ENCODE measurements around the gene DTNA. TPM values are rescaled to one million over a fixed set of nuclear protein-coding genes. Genes with fewer than 3 reads are reported as not detected.
"Not testable (repeated sequence)": the region's sequence is repeated elsewhere in the genome, so short reads cannot be mapped to it uniquely, and the experiment has no call there.

The DTNA gene
- polyA plus RNA-seq, 6 donors from 2014 or later, result not detected

DNA sequence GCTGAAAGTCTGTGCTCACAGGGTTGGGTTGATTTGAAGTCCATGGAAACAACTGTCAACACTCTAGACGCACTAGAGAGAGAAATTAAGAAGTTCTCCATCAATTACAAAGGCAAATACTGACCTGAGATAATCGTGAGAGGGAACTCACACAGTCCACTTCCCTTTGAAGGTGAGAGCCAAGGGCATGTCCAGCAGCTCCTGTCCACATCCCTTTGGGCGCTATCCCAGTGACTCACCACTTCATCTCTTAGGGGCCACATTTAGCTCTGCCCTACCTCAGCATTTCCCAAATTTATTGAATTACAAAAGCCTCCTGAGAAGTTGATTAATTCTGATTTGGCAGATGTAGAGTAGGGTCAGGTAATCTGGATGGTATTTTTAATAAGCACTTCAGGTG is 182.3 kb downstream of the DTNA start:
- H3K9me3 Mint-ChIP-seq, result peaks cover 5 to 20% (median 11%) of the 10 kb centered on the region in 7 donors
- no peaks in the 10 kb centered on the region for H3K4me1 Mint-ChIP-seq
- peaks cover 11 to 36% (median 23%) of the 10 kb centered on the region in 3 donors for H3K27me3 Mint-ChIP-seq
- no peak overlapping the region for H3K27ac Mint-ChIP-seq
- ATAC-seq (ENCODE audit: low read depth in 2 of 2) (no peak), DNase-seq (no peak)
- H3K4me3 Mint-ChIP-seq, result no peak overlapping the region
- H3K36me3 Mint-ChIP-seq, result peaks cover 5 to 9% of the 10 kb centered on the region in 2 donors

DNA sequence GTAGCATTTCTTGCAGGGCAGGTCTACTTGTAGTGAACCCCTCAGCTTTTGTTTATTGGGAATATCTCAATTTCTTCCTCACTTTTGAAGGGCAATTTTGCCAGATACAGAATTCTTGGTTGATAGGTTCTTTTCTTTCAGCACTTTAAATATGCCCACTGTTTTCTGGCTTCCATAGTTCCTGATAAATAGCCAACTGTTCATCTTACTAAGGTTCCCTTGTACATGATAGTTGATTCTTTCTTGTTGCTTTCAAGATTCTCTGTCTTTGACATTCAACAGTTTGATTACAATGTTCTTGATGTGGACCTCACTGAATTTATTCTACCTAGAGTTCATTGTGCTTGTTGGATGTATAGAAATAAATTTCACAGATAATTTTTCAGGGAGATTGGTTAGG is 183.1 kb downstream of the DTNA start:
- peaks cover 11 to 36% (median 23%) of the 10 kb centered on the region in 3 donors for H3K27me3 Mint-ChIP-seq
- H3K4me3 Mint-ChIP-seq, result no peak overlapping the region
- H3K27ac Mint-ChIP-seq, result peak overlapping the region in 1 of 6 donors; percentile 6
- peaks cover 5 to 9% of the 10 kb centered on the region in 2 donors for H3K36me3 Mint-ChIP-seq
- H3K4me1 Mint-ChIP-seq, result no peaks in the 10 kb centered on the region
- peaks cover 5 to 20% (median 11%) of the 10 kb centered on the region in 7 donors for H3K9me3 Mint-ChIP-seq
- DNase-seq, result no peak
- no peak for ATAC-seq (ENCODE audit: low read depth in 2 of 2)

DNA sequence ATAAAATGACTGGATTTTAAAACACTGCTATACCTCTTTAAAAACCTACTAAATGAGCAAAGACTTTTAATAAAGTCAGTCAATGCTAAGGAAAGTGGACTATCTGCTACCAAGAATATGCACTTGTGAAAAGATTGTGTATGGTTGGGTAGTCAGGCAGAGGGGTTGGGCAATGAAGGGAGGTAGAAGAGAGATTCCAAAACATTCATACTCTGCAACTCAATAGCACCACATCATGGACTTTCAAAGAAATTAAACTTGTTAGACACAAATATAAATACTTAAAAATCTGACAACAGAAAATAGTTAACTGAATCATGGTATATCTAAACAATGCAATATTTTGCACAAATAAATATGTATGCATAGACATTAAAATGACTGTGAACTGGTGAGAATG is 191.2 kb downstream of the DTNA start:
- no peak for ATAC-seq (ENCODE audit: low read depth in 2 of 2)
- H3K4me3 Mint-ChIP-seq, result no peak overlapping the region
- no peaks in the 10 kb centered on the region for H3K36me3 Mint-ChIP-seq
- DNase-seq, result no peak
- peaks cover 0 to 16% (median 2%) of the 10 kb centered on the region in 7 donors for H3K9me3 Mint-ChIP-seq
- H3K4me1 Mint-ChIP-seq, result peaks cover 0 to 2% (median 0%) of the 10 kb centered on the region in 3 donors
- H3K27me3 Mint-ChIP-seq, result peaks cover 0 to under 1% (median under 1%) of the 10 kb centered on the region in 3 donors
- no peak overlapping the region for H3K27ac Mint-ChIP-seq

DNA sequence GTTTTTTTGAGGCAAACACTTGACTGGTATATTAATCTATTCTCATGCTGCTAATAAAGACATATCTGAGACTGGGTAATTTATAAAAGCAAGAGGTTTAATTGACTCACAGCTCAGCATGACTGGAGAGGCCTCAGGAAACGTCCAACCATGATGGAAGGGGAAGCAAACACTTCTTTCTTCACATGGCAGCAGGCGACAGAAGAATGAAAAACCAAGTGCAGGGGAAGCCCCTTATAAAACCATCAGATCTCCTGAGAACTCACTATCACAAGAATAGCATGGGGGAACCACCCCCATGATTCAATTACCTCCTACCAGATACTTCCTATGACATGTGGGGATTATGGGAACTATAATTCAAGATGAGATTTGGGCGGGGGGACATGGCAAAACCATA is 194.9 kb downstream of the DTNA start:
- no peak overlapping the region for H3K4me3 Mint-ChIP-seq
- no peak for ATAC-seq (ENCODE audit: low read depth in 2 of 2)

DNA sequence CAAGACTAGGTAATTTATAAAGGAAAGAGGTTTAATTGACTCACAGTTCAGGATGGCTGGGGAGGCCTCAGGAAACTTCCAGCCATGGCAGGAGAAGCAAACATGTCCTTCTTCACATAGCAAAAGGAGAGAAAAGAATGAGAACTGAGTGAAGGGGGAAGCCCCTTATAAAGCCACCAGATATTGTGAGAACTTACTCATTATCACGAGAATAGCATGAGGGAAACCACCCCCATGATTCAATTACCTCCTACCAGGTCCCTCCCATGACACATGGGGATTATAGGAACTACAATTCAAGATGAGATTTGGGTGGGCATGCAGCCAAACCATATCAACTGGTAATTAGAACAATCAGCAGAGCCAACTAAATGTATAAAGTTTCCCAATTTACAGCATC is 196.9 kb downstream of the DTNA start:
- H3K36me3 Mint-ChIP-seq; H3K27me3 Mint-ChIP-seq; ATAC-seq (ENCODE audit: low read depth in 2 of 2); DNase-seq; H3K4me1 Mint-ChIP-seq; H3K4me3 Mint-ChIP-seq; H3K27ac Mint-ChIP-seq: not testable (repeated sequence)
- peaks cover 5 to 32% (median 11%) of the 10 kb centered on the region in 7 donors for H3K9me3 Mint-ChIP-seq

More for the DNA sequence above, 194.9 kb downstream of the DTNA start:
- Mint-ChIP-seq H3K36me3 (peaks cover 0 to 4% of the 10 kb centered on the region in 2 donors), H3K27me3 (peaks cover 0 to 7% (median 6%) of the 10 kb centered on the region in 3 donors), H3K9me3 (peaks cover 5 to 32% (median 11%) of the 10 kb centered on the region in 7 donors), H3K27ac (no peak overlapping the region), H3K4me1 (peaks cover 0 to 2% (median 0%) of the 10 kb centered on the region in 3 donors)
- no peak for DNase-seq

DNA sequence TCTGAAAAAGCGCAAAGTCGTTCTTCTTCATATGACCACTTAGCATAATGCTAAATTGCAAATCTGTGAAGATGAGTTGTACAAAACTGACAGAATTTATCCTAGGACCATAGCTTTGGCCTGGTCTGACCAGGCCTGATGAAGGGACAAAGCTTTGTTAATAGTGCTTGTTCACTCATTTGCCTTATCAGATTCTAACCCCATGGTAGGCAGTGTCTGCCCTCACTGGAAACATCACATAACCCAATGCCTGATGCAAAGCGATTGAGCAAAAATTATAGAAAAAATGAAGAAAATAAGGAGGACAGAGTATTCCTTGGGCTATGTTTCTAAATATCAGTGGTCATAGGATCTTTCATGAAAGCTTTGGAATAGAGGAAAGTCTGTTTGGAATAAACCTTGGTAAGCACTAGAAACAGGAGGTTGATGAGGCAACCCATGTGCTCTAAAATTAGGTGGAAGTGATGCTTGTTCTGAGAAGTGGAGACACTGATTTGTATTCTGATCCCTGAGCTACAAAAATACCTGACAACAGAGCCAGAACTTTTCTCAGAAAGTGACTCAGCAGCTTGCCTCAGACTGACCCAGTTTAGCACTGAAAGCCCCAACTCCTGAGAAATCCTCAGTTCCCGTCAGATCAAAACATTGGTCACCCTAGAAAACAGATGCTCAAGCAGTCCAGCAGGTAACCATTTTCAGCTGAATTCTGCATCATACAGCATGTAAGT is 199.7 kb downstream of the DTNA start:
- Mint-ChIP-seq H3K27me3 (peaks cover 0 to 8% (median 7%) of the 10 kb centered on the region in 3 donors), H3K27ac (no peak overlapping the region), H3K4me1 (peaks cover 0 to 2% (median 0%) of the 10 kb centered on the region in 3 donors), H3K4me3 (no peak overlapping the region), H3K9me3 (peaks cover 5 to 31% (median 11%) of the 10 kb centered on the region in 7 donors), H3K36me3 (peaks cover 0 to 4% of the 10 kb centered on the region in 2 donors)
- no peak for DNase-seq
- no peak for ATAC-seq (ENCODE audit: low read depth in 2 of 2)

DNA sequence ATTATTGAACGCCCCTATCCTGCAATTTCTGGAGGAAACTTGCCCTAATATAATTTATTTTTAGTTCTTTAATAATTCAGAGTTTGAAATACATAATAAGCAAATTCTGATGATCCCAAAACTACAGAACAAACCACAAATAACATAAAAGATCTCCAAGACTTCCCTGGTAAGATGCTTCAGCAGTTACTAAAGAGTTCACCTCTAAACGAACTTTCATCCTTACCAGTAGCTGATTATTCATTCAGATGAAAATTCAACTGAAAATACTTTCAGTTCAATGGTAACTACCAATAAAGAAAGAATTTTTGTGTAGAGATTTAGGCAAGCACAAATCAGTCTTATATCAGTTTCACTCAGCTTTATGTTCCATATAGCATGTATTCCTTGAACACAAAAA is 201.0 kb downstream of the DTNA start:
- peaks cover 0 to 8% (median 7%) of the 10 kb centered on the region in 3 donors for H3K27me3 Mint-ChIP-seq

DNA sequence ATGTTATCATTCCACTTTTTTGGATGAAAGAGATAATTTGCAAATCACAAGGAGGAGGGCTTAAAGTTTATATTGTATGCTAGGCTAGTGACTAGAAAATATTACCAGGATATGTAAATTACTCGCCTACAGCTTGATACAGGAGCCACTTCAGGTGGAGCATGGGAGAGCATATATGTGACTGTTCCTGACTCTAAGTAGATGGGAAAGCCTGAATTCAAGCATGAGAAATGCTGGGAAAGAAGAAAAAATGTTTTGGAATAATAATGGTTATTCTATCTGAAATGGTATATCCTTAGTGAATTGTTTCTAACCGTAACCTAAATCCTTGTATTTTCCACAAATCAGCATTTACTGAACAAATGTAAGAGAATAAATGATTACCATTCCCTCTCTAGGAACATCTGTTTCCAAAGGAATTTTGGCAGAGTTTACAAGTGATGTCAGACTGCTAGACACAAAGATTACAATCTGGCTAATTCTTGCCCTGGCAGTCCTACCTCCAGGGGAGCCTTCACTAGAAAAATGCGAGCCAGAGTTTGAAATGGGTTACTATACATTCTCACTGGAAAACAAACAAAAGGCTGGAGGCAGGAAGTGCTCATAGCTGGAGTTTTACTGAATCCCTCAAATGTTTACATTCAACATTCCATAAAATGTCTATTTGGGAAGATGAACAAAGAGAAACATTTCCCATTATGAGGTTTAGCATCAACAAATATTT is 201.7 kb downstream of the DTNA start:
- H3K4me3 Mint-ChIP-seq, result no peak overlapping the region
- H3K4me1 Mint-ChIP-seq, result no peaks in the 10 kb centered on the region
- H3K36me3 Mint-ChIP-seq, result peaks cover 0 to under 1% of the 10 kb centered on the region in 2 donors
- H3K27me3 Mint-ChIP-seq, result peaks cover 3 to 8% (median 7%) of the 10 kb centered on the region in 3 donors
- no peak overlapping the region for H3K27ac Mint-ChIP-seq
- peaks cover 0 to 11% (median 5%) of the 10 kb centered on the region in 7 donors for H3K9me3 Mint-ChIP-seq
- DNase-seq, result no peak
- no peak for ATAC-seq (ENCODE audit: low read depth in 2 of 2)

More for the DNA sequence above, 201.0 kb downstream of the DTNA start:
- Mint-ChIP-seq H3K4me3 (no peak overlapping the region), H3K36me3 (peaks cover 0 to 4% of the 10 kb centered on the region in 2 donors), H3K27ac (no peak overlapping the region), H3K4me1 (no peaks in the 10 kb centered on the region), H3K9me3 (peaks cover 5 to 18% (median 9%) of the 10 kb centered on the region in 7 donors)
- DNase-seq, result no peak
- no peak for ATAC-seq (ENCODE audit: low read depth in 2 of 2)

DNA sequence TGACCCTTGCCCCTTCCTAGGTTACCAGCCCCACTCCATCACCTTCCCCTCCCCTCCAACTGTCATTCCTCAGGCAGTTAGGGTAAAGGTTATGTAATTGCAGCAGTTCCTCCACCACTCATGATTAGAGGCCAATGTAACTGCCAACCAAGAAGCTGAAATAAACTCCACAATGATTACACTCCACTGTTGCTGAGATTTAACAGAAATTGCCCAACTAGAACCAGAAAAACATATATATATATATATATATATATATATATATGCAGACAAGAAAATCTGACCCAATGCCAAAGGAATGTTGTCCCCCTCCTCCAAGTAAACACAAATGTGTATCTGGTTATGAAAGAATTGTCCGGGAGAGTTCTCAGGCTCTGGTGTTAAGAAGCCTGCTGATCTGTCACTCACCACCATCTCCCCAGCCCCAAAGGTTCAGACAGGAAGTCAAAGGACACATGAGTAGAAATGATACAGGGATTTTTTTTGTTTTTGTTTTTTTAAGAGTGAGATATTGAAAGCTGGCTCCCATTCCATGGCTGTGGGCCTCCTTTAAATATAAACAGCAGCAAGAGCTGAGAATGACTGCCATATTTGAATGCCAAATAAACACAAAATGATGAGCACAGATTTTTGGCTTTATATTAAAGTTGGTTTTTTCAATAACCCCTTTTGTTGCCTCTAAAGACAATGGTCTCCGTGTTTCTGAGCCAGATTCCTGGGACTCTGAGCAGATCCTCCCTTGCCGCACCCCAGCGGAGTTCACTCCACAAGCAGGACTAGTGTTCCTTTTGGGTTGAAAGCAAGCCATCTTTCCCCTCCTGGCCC is 204.0 kb downstream of the DTNA start:
- peaks cover 3 to 8% (median 7%) of the 10 kb centered on the region in 3 donors for H3K27me3 Mint-ChIP-seq
- no peaks in the 10 kb centered on the region for H3K4me1 Mint-ChIP-seq

DNA sequence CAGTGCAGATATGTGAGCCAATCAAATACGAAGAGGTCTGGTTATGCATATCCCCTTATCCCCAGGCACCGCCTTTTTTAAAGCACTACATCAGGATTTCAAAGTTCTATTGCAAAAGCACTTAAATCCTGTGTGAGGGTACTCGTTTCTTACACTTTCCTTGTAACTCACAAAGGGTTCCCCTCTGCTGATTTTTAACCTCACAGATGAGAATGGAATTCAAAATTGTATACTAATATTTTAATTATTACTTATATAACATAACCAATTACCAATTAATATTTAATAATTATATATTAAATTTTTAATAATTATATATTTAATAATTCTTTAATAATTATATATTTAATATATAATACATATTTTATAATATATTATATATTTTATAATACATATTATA is 204.9 kb downstream of the DTNA start:
- Mint-ChIP-seq H3K36me3 (no peaks in the 10 kb centered on the region), H3K9me3 (no peaks in the 10 kb centered on the region), H3K27me3 (peaks cover under 1 to 4% (median 3%) of the 10 kb centered on the region in 3 donors), H3K4me3 (no peak overlapping the region), H3K4me1 (no peaks in the 10 kb centered on the region), H3K27ac (no peak overlapping the region)
- no peak for ATAC-seq (ENCODE audit: low read depth in 2 of 2)
- no peak for DNase-seq

More for the DNA sequence above, 204.0 kb downstream of the DTNA start:
- DNase-seq (no peak), ATAC-seq (ENCODE audit: low read depth in 2 of 2) (no peak)
- no peaks in the 10 kb centered on the region for H3K36me3 Mint-ChIP-seq
- no peak overlapping the region for H3K27ac Mint-ChIP-seq
- no peak overlapping the region for H3K4me3 Mint-ChIP-seq
- H3K9me3 Mint-ChIP-seq, result no peaks in the 10 kb centered on the region

DNA sequence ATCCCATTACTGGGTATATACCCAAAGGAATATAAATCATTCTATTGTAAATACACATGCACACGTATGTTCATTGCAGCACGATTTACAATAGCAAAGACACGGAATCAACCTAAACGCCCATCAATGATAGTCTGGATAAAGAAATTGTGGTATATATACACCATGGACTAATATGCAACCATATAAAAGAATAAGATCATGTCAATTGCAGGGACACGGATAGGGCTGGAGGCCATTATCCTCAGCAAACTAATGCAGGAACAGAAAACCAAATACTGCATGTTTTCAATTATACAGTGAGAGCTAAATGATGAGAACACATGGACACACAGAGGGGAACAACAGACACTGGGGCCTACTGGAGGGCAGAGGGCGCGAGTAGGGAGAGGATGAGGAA is 206.4 kb downstream of the DTNA start:
- H3K27me3 Mint-ChIP-seq, H3K27ac Mint-ChIP-seq, H3K9me3 Mint-ChIP-seq: not testable (repeated sequence)

DNA sequence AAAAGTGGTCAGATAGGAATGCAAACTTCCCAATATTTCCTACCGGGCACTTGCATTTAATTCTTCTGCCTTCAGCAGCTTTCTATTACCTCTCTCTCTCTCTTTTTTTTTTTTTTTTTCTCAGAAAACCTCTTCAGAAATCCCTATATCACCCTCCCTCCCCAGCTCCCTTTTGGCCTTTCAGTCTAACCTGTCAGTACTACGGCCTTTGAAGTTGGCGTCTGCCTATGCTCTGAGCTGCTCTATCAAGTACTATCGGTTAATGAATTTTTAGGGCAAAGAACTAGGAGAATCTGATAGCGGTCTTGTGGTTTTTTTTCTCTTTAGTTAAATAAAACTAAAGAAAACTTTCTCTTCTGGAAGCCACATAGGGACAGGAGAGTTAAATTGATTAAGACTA is 208.8 kb downstream of the DTNA start:
- no peaks in the 10 kb centered on the region for H3K36me3 Mint-ChIP-seq
- peaks cover 3 to 10% (median 9%) of the 10 kb centered on the region in 3 donors for H3K27me3 Mint-ChIP-seq
- H3K27ac Mint-ChIP-seq, result no peak overlapping the region
- H3K4me1 Mint-ChIP-seq, result no peaks in the 10 kb centered on the region
- H3K9me3 Mint-ChIP-seq, result peaks cover 0 to 3% (median 0%) of the 10 kb centered on the region in 7 donors
- DNase-seq (no peak), ATAC-seq (ENCODE audit: low read depth in 2 of 2) (no peak)
- H3K4me3 Mint-ChIP-seq, result no peak overlapping the region

More for the DNA sequence above, 206.4 kb downstream of the DTNA start:
- H3K4me3 Mint-ChIP-seq; ATAC-seq (ENCODE audit: low read depth in 2 of 2); H3K4me1 Mint-ChIP-seq; DNase-seq; H3K36me3 Mint-ChIP-seq: not testable (repeated sequence)

DNA sequence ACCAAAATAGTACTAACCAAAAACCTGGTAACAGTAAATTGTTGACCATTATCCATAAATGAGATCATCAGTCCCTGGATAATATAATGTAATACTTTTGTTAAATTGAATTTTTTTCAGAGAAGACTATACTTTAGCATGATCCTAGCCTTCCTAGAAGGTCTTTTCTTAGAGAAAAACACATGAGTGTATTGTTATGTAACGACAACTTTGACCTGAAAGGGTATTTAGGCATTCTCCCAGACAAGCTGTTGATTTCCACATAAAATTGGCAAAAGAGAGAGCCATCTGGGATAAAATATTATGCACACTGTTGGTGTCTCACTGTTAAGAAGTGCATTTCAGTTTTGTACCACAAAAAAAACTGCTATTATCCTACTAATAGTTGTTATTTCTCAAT is 211.1 kb downstream of the DTNA start:
- Mint-ChIP-seq H3K9me3 (peaks cover 0 to 7% (median 0%) of the 10 kb centered on the region in 7 donors), H3K27me3 (peaks cover 7 to 26% (median 17%) of the 10 kb centered on the region in 3 donors), H3K36me3 (peaks cover 0 to 8% of the 10 kb centered on the region in 2 donors)

More for the DNA sequence above, 211.1 kb downstream of the DTNA start:
- DNase-seq (no peak), ATAC-seq (ENCODE audit: low read depth in 2 of 2) (no peak)
- Mint-ChIP-seq H3K27ac (no peak overlapping the region), H3K4me3 (no peak overlapping the region), H3K4me1 (no peaks in the 10 kb centered on the region)
